Endothelial cell of umbilical vein (primary cell): ENCODE data around the gene GATAD1. TPM values are rescaled to one million over a fixed set of nuclear protein-coding genes. Genes with fewer than 3 reads are reported as not detected.

Source experiments
- BruUV-seq: library from RNA; stranded (reverse); fragments of 400-500 nt; replicated peaks from 2 replicates; lab custom pipeline; 2021; lab: Mats Ljungman, UMichigan
- CTCF ChIA-PET: fragments of 300-600, 350-600 bp; sonication (Branson Sonifier 250); formaldehyde crosslinking; loops from one replicate; lab custom pipeline; 2021; ENCODE audit warnings: antibody characterized with exemption, inconsistent platforms; lab: Charles Lee
- POLR2A ChIA-PET: fragments of 300-600, 350-600 bp; sonication (Branson Sonifier 250); formaldehyde crosslinking; loops from one replicate; lab custom pipeline; 2021; ENCODE audit warnings: antibody characterized with exemption, inconsistent platforms; lab: Charles Lee
- DNase-seq: peaks from one replicate; pipeline ENCODE4 v3.0.0-alpha.2; 2011; ENCODE audit warnings: low read depth, low spot score
- FAIRE-seq: peaks from 2 replicates; lab custom pipeline; 2011; peaks lifted over from hg19 to GRCh38; lab: Jason Lieb, UNC
- H2AFZ ChIP-seq: 2 replicates; pipeline ENCODE4 v1.6.0; 2012; ENCODE audit warnings: low read depth, low read length, control low read depth, inconsistent platforms
- H3K27ac ChIP-seq: 2 replicates; pipeline ENCODE4 v1.5.1; 2011; ENCODE audit warnings: low read depth, mild to moderate bottlenecking, control low read depth, low read length, moderate library complexity; ENCODE audit not compliant: insufficient read depth
- H3K27me3 ChIP-seq, 2 experiments: 2 replicates each; pipeline versions ENCODE4 v1.6.0 to v1.6.1; 2011; ENCODE audit warnings: low read length in 2 of 2, mixed read lengths in 1 of 2; ENCODE audit not compliant: control insufficient read depth in 2 of 2, insufficient read depth in 2 of 2
- H3K36me3 ChIP-seq, 2 experiments: 2 replicates in 1 of 2; 3 replicates in 1 of 2; pipeline ENCODE4 v1.5.1; 2011; ENCODE audit warnings: low read length in 2 of 2, mild to moderate bottlenecking in 1 of 2, moderate library complexity in 1 of 2; ENCODE audit not compliant: control insufficient read depth in 2 of 2, insufficient read depth in 2 of 2; ENCODE audit errors: extremely low read depth in 1 of 2
- H3K4me1 ChIP-seq: 3 replicates; pipeline ENCODE4 v1.5.1; 2011; ENCODE audit warnings: mild to moderate bottlenecking, low read length; ENCODE audit not compliant: control insufficient read depth, insufficient read depth; ENCODE audit errors: extremely low read depth
- H3K4me2 ChIP-seq: 2 replicates; pipeline ENCODE4 v1.6.1; 2011; ENCODE audit warnings: low read length, control low read depth, mixed read lengths; ENCODE audit not compliant: insufficient read depth
- H3K4me3 ChIP-seq, 3 experiments: fragments of 200-600 bp in 1 of 3; sonication (generic), shearing (Covaris generic) in 1 of 3; replicated peaks in 1 of 3; 2 replicates each; pipeline ENCODE4 v1.5.1; 2011 to 2016; ENCODE audit warnings: control low read depth in 3 of 3, low read length in 3 of 3, mild to moderate bottlenecking in 2 of 3, inconsistent platforms in 1 of 3, low read depth in 1 of 3, moderate library complexity in 1 of 3; ENCODE audit not compliant: insufficient read depth in 1 of 3
- H3K79me2 ChIP-seq: 2 replicates; pipeline ENCODE4 v1.6.0; 2012; ENCODE audit warnings: low read length, inconsistent platforms; ENCODE audit not compliant: control insufficient read depth, insufficient read depth
- H3K9ac ChIP-seq: replicated peaks from 2 replicates; pipeline ENCODE3; 2011; ENCODE audit warnings: low read length, control low read depth; ENCODE audit not compliant: insufficient read depth; ENCODE audit errors: extremely low read depth
- H3K9me1 ChIP-seq: replicated peaks from 3 replicates; pipeline ENCODE4 v1.6.0; 2011; ENCODE audit warnings: mild to moderate bottlenecking, low read length; ENCODE audit not compliant: control insufficient read depth, insufficient read depth; ENCODE audit errors: extremely low read depth
- H3K9me3 ChIP-seq: replicated peaks from 2 replicates; pipeline ENCODE4 v1.5.1; 2012; ENCODE audit warnings: low read length, inconsistent platforms; ENCODE audit not compliant: control insufficient read depth, insufficient read depth
- H4K20me1 ChIP-seq: replicated peaks from 2 replicates; pipeline ENCODE3; 2011; ENCODE audit warnings: mild to moderate bottlenecking, low read length; ENCODE audit not compliant: control insufficient read depth, insufficient read depth; ENCODE audit errors: extremely low read depth
- CTCF ChIP-seq, 2 donors: IDR thresholded peaks; 1 replicate in 1 of 2; 2 replicates in 1 of 2; pipeline ENCODE4 v1.5.1; 2011; ENCODE audit warnings: low read length in 2 of 2, mild to moderate bottlenecking in 2 of 2, moderate library complexity in 2 of 2, control low read depth in 1 of 2, inconsistent platforms in 1 of 2, low read depth in 1 of 2; ENCODE audit not compliant: insufficient read depth in 1 of 2; ENCODE audit errors: extremely low read depth in 1 of 2
- EZH2 ChIP-seq: IDR thresholded peaks from 2 replicates; pipeline ENCODE4 v1.6.1; 2012; ENCODE audit warnings: borderline replicate concordance, low read depth, mild to moderate bottlenecking, moderate library complexity, low read length, inconsistent platforms; ENCODE audit not compliant: severe bottlenecking
- FOS ChIP-seq: IDR thresholded peaks from 2 replicates; pipeline ENCODE4 v1.6.1; 2011; ENCODE audit warnings: mild to moderate bottlenecking, low read length, moderate library complexity, borderline replicate concordance; ENCODE audit not compliant: insufficient read depth
- GATA2 ChIP-seq: IDR thresholded peaks from 2 replicates; pipeline ENCODE4 v1.7.0; 2011; ENCODE audit warnings: low read depth, mild to moderate bottlenecking, moderate library complexity, mixed read lengths, low read length; ENCODE audit not compliant: insufficient read length, insufficient read depth
- JUN ChIP-seq: IDR thresholded peaks from 2 replicates; pipeline ENCODE4 v1.6.1; 2011; ENCODE audit warnings: borderline replicate concordance, low read depth; ENCODE audit not compliant: insufficient read length, insufficient read depth
- MAX ChIP-seq: IDR thresholded peaks from 2 replicates; pipeline ENCODE4 v1.6.1; 2011; ENCODE audit not compliant: insufficient read depth, insufficient read length
- MYC ChIP-seq: IDR thresholded peaks from one replicate; pipeline ENCODE4 v1.6.1; 2011; ENCODE audit warnings: mild to moderate bottlenecking, low read depth, low read length
- POLR2A ChIP-seq: IDR thresholded peaks from 2 replicates; pipeline ENCODE4 v1.6.1; 2012; ENCODE audit warnings: low read depth, mild to moderate bottlenecking, control low read depth, low read length
- POLR2AphosphoS5 ChIP-seq: IDR thresholded peaks from 2 replicates; pipeline ENCODE4 v1.6.1; 2012; ENCODE audit warnings: low read depth, mild to moderate bottlenecking, control low read depth, low read length, moderate library complexity; ENCODE audit not compliant: insufficient read depth
- dilution Hi-C: fragments of 300-500 bp; cut with MboI; formaldehyde crosslinking; loops from one replicate; pipeline ENCODE4 v1.15.0; 2019; ENCODE audit warnings: low sequenced_read_pairs; ENCODE audit not compliant: extremely low pct_ligation_motif_present
- intact Hi-C: fragments of 100-400 bp; cut with micrococcal nuclease; formaldehyde crosslinking; loops from one replicate; pipeline ENCODE4 v1.10.0; 2022
- polyA plus RNA-seq, 4 experiments: library from polyadenylated mRNA; depleted of rRNA in 3 of 4; stranded (reverse) in 3 of 4; unstranded in 1 of 4; fragments of >200 nt; gene quantifications; 2 replicates each; pipeline versions ENCODE4 v1.2.1 to v1.2.3, GENCODE V29; 2011 to 2012; ENCODE audit warnings: missing spikeins in 1 of 4
- total RNA-seq: library from RNA; stranded (reverse); gene quantifications from 2 replicates; pipeline ENCODE4 v1.2.3, GENCODE V29; 2021

Gene GATAD1
- total and polyA plus RNA-seq, 2 donors (not counting 3 experiments of a cell fraction or from before 2014, with no cell fraction given) = 13.7 to 28.9 TPM

GRCh38 chr7:92485974-92486373 lies 38.7 kb downstream of the GATAD1 start:
- Histone ChIP-seq H3K4me2 (no peak overlapping the region), H3K27ac (no peak overlapping the region), H3K4me3 (no peak overlapping the region), H3K36me3 (peaks cover 4 to 8% of the 10 kb centered on the region in 2 experiments), H2AFZ (no peak overlapping the region), H4K20me1 (no peaks in the 10 kb centered on the region), H3K4me1 (no peaks in the 10 kb centered on the region), H3K9me1 (no peaks in the 10 kb centered on the region), H3K27me3 (no peaks in the 10 kb centered on the region), H3K79me2 (no peaks in the 10 kb centered on the region), H3K9me3 (no peaks in the 10 kb centered on the region), H3K9ac (no peak overlapping the region)
- CTCF ChIA-PET = interaction anchor here (1.0 kb wide), 1 partner anchor 24 kb away, joined by 3 read pairs; no protein-coding TSS in a partner anchor
- TF ChIP-seq MYC (no peak), CTCF (IDR thresholded peaks at IDR 0.05; ENCODE audit: extremely low read depth in 1 of 2, insufficient read depth in 1 of 2, low read depth in 1 of 2, low read length in 2 of 2) (no peak), FOS (no peak), MAX (no peak), GATA2 (no peak), JUN (no peak), POLR2AphosphoS5 (no peak), POLR2A (no peak), EZH2 (no peak)
- POLR2A ChIA-PET = no interaction called here
- no TSS peak for BruUV-seq
- dilution Hi-C loops (no loop called here), intact Hi-C loops (no loop called here)
- FAIRE-seq = no peak
- no peak for DNase-seq
